Mucosa of rectum (tissue), 2 donors: ENCODE measurements around the gene NECAB3.

Experiments used
- H3K27ac ChIP-seq, 2 donors: one replicate each; pipeline ENCODE4 v1.7.0; 2013; ENCODE audit warnings: inconsistent platforms in 2 of 2, low read depth in 2 of 2, low read length in 2 of 2
- H3K27me3 ChIP-seq, 2 donors: one replicate each; pipeline ENCODE4 v1.7.0; 2013; ENCODE audit warnings: low read length in 2 of 2; ENCODE audit not compliant: control insufficient read depth in 2 of 2, insufficient read depth in 2 of 2
- H3K36me3 ChIP-seq, 2 donors: one replicate each; pipeline ENCODE4 v1.7.0; 2013; ENCODE audit warnings: low read length in 2 of 2; ENCODE audit not compliant: control insufficient read depth in 2 of 2, insufficient read depth in 2 of 2
- H3K4me1 ChIP-seq, 2 donors: one replicate each; pipeline ENCODE4 v1.7.0; 2013; ENCODE audit warnings: low read length in 2 of 2, mild to moderate bottlenecking in 1 of 2; ENCODE audit not compliant: control insufficient read depth in 2 of 2, insufficient read depth in 2 of 2
- H3K4me3 ChIP-seq, 2 donors: one replicate each; pipeline ENCODE4 v1.7.0; 2013; ENCODE audit warnings: low read length in 2 of 2
- H3K9ac ChIP-seq, 2 donors: one replicate each; pipeline ENCODE4 v1.7.0; 2013; ENCODE audit warnings: low read length in 2 of 2, low read depth in 1 of 2, mild to moderate bottlenecking in 1 of 2
- H3K9me3 ChIP-seq, 2 donors: one replicate each; pipeline ENCODE4 v1.7.0; 2013; ENCODE audit warnings: low read length in 2 of 2; ENCODE audit not compliant: control insufficient read depth in 2 of 2
- donor health status: healthy.
- donor health status: Normal muscosa, but diverticular disease.

NECAB3 gene

GRCh38 chr20:33656783-33657703 lies 17.2 kb downstream of the NECAB3 start:
- Histone ChIP-seq H3K4me1 (peaks cover 19 to 24% of the 10 kb centered on the region in 2 donors), H3K9ac (no peak overlapping the region), H3K36me3 (peaks cover 7 to 12% of the 10 kb centered on the region in 2 donors), H3K4me3 (no peak overlapping the region), H3K9me3 (no peaks in the 10 kb centered on the region), H3K27ac (no peak overlapping the region), H3K27me3 (no peaks in the 10 kb centered on the region)

GRCh38 chr20:33656010-33656782 lies 18.0 kb downstream of the NECAB3 start:
- Histone ChIP-seq H3K36me3 (peaks cover 7 to 12% of the 10 kb centered on the region in 2 donors), H3K4me1 (peaks cover 21 to 29% of the 10 kb centered on the region in 2 donors), H3K9me3 (no peaks in the 10 kb centered on the region), H3K27ac (no peak overlapping the region), H3K9ac (no peak overlapping the region), H3K27me3 (no peaks in the 10 kb centered on the region), H3K4me3 (no peak overlapping the region)

- peaks cover 6 to 12% of the 10 kb centered on the region in 2 donors for H3K36me3 ChIP-seq
- peak overlapping the region in 1 of 2 donors; percentile 19 for H3K9ac ChIP-seq
- H3K4me1 ChIP-seq, result peaks cover 25 to 34% of the 10 kb centered on the region in 2 donors
- H3K9me3 ChIP-seq, result no peaks in the 10 kb centered on the region
- no peak overlapping the region for H3K4me3 ChIP-seq
- no peaks in the 10 kb centered on the region for H3K27me3 ChIP-seq
- no peak overlapping the region for H3K27ac ChIP-seq
Measured at GRCh38 chr20:33655164-33655563, 19.1 kb downstream of the NECAB3 start.

- Histone ChIP-seq H3K9me3 (no peaks in the 10 kb centered on the region), H3K9ac (peak overlapping the region in 1 of 2 donors; percentile 19), H3K4me1 (peaks cover 25 to 34% of the 10 kb centered on the region in 2 donors), H3K36me3 (peaks cover 6 to 12% of the 10 kb centered on the region in 2 donors), H3K4me3 (no peak overlapping the region), H3K27me3 (no peaks in the 10 kb centered on the region), H3K27ac (peak overlapping the region; percentile 56 to 57)
Measured at GRCh38 chr20:33654680-33655161, 19.5 kb downstream of the NECAB3 start.

GRCh38 chr20:33653900-33654596 lies 20.2 kb downstream of the NECAB3 start:
- Histone ChIP-seq H3K4me3 (peak overlapping the region in 1 of 2 donors; percentile 28), H3K36me3 (peaks cover 6 to 10% of the 10 kb centered on the region in 2 donors), H3K9me3 (no peaks in the 10 kb centered on the region), H3K27me3 (no peaks in the 10 kb centered on the region), H3K4me1 (peaks cover 29 to 34% of the 10 kb centered on the region in 2 donors), H3K27ac (peak overlapping the region; percentile 57 to 63), H3K9ac (peak overlapping the region; percentile 19 to 34)

- peak overlapping the region in 1 of 2 donors; percentile 33 for H3K4me3 ChIP-seq
Measured at GRCh38 chr20:33653218-33653899, 20.9 kb downstream of the NECAB3 start.

GRCh38 chr20:33651562-33652048 lies 22.6 kb downstream of the NECAB3 start:
- no peak overlapping the region for H3K4me3 ChIP-seq

More at GRCh38 chr20:33653218-33653899, 20.9 kb downstream of the NECAB3 start:
- Histone ChIP-seq H3K27me3 (no peaks in the 10 kb centered on the region), H3K9ac (peak overlapping the region; percentile 5 to 34), H3K27ac (peak overlapping the region in 1 of 2 donors; percentile 63), H3K4me1 (peaks cover 34 to 38% of the 10 kb centered on the region in 2 donors), H3K9me3 (no peaks in the 10 kb centered on the region), H3K36me3 (peaks cover 7% of the 10 kb centered on the region in 2 donors)

GRCh38 chr20:33650753-33651561 lies 23.3 kb downstream of the NECAB3 start:
- Histone ChIP-seq H3K9ac (no peak overlapping the region), H3K27ac (peak overlapping the region in 1 of 2 donors; percentile 6), H3K4me3 (no peak overlapping the region), H3K36me3 (peaks cover 0 to 7% of the 10 kb centered on the region in 2 donors), H3K27me3 (no peaks in the 10 kb centered on the region), H3K4me1 (peaks cover 34 to 42% of the 10 kb centered on the region in 2 donors), H3K9me3 (no peaks in the 10 kb centered on the region)

More at GRCh38 chr20:33651562-33652048, 22.6 kb downstream of the NECAB3 start:
- H3K9me3 ChIP-seq, result no peaks in the 10 kb centered on the region
- peak overlapping the region in 1 of 2 donors; percentile 6 for H3K27ac ChIP-seq
- no peak overlapping the region for H3K9ac ChIP-seq
- H3K4me1 ChIP-seq, result peaks cover 34 to 42% of the 10 kb centered on the region in 2 donors
- H3K27me3 ChIP-seq, result no peaks in the 10 kb centered on the region
- peaks cover 0 to 7% of the 10 kb centered on the region in 2 donors for H3K36me3 ChIP-seq
